ENCODE measurements around the gene SCART1.
A peak's percentile ranks its signal among the peaks of the same experiment; 100 is the strongest.
"Not testable (repeated sequence)": the region's sequence is repeated elsewhere in the genome, so short reads cannot be mapped to it uniquely, and the experiment has no call there.

Gene SCART1

DNA sequence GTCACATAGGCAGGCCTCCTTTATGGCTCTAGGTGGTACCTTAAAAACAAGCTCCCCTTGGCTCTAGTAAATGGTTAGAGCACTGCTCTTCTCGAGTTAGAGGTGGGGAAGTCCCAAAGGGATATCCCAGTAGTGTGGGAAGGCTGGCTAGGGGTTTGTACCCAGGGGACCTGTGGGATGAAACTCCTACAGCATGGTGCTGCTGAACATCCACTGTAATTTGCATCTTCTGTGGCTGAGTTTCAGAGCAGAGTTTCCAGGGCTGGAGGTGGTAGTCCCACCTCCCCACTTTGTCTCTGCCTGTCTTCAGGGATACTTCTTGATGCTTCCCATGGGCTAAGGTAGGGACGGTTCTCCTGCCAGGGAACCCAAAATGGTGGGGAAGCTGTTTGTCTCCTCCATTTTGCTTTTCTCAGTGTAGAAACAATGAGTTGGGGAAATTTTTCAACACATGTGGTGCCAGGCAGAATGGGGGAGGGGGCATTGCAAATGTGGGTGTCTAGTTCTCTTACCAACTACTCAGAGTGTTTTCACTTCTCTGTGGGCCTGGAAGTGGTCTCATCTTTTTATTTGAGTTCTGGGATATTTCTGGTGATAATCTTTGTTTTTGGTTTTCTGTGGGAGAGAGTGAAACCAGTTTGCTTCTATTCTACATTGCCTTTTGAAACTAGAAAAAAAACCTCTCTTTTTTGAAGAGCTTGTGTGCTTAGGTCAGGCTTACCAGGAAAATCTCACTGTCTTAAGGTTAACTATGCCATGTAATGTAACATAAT lies 36.3 kb downstream of the SCART1 start:
- H3K4me3 ChIP-seq (ENCODE audit: low read depth, low read length) = no peak overlapping the region
- TF ChIP-seq, protein P1, sequence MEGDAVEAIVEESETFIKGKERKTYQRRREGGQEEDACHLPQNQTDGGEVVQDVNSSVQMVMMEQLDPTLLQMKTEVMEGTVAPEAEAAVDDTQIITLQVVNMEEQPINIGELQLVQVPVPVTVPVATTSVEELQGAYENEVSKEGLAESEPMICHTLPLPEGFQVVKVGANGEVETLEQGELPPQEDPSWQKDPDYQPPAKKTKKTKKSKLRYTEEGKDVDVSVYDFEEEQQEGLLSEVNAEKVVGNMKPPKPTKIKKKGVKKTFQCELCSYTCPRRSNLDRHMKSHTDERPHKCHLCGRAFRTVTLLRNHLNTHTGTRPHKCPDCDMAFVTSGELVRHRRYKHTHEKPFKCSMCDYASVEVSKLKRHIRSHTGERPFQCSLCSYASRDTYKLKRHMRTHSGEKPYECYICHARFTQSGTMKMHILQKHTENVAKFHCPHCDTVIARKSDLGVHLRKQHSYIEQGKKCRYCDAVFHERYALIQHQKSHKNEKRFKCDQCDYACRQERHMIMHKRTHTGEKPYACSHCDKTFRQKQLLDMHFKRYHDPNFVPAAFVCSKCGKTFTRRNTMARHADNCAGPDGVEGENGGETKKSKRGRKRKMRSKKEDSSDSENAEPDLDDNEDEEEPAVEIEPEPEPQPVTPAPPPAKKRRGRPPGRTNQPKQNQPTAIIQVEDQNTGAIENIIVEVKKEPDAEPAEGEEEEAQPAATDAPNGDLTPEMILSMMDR (IDR thresholded peaks at IDR 0.05; ENCODE audit: low read depth, low read length, missing control alignments) = no peak
- DNase-seq (ENCODE audit: low read depth) = no peak
- in situ Hi-C loops (cut with HindIII; ENCODE audit: low sequenced_read_pairs) = no loop called here

DNA sequence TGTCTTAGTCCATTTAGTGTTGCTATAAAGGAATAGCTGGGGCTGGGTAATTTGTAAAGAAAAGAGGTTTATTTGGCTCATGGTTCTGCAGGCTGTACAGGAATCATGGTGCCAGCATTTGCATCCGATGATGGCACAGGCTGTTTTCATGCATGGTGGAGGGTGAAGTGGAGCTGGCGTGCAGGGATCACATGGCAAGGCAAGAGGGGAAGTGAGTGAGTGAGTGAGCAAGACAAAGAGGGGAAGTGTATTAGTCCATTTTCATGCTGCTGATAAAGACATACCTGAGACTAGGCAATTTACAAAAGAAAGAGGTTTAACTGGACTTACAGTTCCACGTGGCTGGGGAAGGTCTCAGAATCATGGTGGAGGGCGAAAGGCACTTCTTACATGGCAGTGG lies 39.8 kb downstream of the SCART1 start:
- in situ Hi-C loops (cut with HindIII; ENCODE audit: low sequenced_read_pairs); H3K4me3 ChIP-seq (ENCODE audit: low read depth, low read length); DNase-seq (ENCODE audit: low read depth): not testable (repeated sequence)

DNA sequence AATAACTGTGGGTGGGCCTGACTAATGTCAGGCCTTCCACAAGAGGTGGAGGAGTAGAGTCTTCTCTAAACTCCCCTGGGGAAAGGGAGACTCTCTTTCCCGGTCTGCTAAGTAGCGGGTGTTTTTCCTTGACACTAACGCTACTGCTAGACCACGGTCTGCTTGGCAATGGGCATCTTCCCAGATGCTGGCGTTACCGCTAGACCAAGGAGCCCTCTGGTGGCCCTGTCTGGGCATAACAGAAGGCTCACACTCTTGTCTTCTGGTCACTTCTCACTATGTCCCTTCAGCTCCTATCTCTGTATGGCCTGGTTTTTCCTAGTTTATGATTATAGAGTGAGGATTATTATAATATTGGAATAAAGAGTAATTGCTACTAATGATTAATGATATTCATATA lies 43.6 kb downstream of the SCART1 start:
- TF ChIP-seq, protein P1 (IDR thresholded peaks at IDR 0.05; ENCODE audit: low read depth, low read length, missing control alignments) = peak; percentile 16
- DNase-seq (ENCODE audit: low read depth); H3K4me3 ChIP-seq (ENCODE audit: low read depth, low read length); in situ Hi-C loops (cut with HindIII; ENCODE audit: low sequenced_read_pairs): not testable (repeated sequence)

DNA sequence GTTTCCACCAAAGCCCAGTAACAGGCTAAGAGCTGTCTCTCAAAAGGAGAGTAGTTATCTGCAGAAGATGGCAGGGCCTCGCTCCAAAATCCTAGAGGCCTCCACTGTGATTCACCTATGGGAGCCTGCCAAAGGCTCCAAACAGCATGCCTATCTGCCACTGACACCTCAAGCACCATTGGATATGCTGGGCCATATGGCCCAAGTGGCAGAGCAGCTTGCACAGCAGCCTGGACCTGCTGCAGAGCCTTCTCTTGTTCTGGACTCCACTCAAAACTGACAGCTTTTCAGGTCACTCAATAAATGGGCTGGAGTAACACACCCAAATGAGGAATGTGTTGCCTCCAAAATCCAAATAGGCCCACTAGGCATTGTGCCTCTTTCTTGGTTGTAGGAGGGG lies 45.4 kb downstream of the SCART1 start:
- H3K4me3 ChIP-seq (ENCODE audit: low read depth, low read length); in situ Hi-C loops (cut with HindIII; ENCODE audit: low sequenced_read_pairs); DNase-seq (ENCODE audit: low read depth): not testable (repeated sequence)

DNA sequence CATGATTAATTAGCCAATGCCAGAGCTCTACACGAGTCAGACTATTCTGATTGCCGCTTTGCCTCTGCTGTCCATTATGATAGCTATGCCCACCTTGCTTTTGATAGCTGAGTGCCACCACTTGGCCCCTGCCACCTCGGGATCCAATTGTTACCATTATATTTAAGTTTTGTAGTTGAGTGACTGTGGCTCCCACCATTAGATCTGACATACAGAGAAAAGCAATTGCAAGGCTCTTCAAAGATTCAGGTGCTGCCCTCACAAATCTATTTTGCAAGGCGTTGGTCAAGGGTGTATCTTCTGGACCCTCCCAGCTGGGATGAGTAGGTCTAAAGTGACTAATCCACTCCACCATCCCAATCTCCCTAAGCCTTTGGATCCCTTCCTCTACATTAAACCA lies 47.2 kb downstream of the SCART1 start:
- H3K4me3 ChIP-seq (ENCODE audit: low read depth, low read length); in situ Hi-C loops (cut with HindIII; ENCODE audit: low sequenced_read_pairs); DNase-seq (ENCODE audit: low read depth): not testable (repeated sequence)

DNA sequence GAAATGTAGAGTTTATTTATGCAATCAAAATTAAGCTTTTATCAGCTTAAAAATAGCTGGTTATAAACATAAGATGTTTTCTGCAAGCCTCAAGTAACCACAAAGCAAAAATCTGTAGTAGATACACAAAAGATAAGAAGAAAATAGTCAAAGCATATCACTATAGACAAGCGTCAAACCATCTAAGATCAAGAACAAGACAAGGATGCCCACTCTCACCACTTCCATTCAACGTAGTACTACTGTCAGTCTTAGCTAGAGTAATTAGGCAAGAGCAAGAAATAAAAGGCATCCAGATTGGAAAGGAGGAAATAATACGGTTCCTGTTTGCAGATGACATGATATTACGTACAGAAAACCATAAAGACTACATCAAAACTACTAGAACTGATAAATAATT lies 56.0 kb downstream of the SCART1 start:
- in situ Hi-C loops (cut with HindIII; ENCODE audit: low sequenced_read_pairs) = no loop called here
- TF ChIP-seq, protein P1 (IDR thresholded peaks at IDR 0.05; ENCODE audit: low read depth, low read length, missing control alignments) = no peak
- H3K4me3 ChIP-seq (ENCODE audit: low read depth, low read length) = no peak overlapping the region
- no peak for DNase-seq (ENCODE audit: low read depth)

DNA sequence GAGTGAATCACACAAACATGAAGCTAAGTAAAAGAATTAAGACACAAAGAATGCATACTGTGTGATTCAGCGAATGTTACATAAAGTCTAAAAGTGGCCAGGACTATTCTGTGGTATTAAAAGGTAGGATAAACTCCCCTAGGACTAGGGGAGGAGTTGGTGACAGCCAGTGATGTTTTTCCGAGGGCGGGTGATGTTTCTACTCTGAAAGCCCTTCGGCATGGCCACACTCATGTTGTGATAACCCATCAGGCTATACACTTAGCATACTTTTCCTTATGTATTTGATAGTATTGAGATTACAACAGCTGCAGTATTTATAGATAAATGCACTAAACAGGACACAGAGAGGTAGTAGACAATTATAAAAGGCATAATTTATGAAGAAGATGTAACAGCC lies 57.7 kb downstream of the SCART1 start:
- TF ChIP-seq, protein P1 (IDR thresholded peaks at IDR 0.05; ENCODE audit: low read depth, low read length, missing control alignments) = no peak
- no peak overlapping the region for H3K4me3 ChIP-seq (ENCODE audit: low read depth, low read length)

DNA sequence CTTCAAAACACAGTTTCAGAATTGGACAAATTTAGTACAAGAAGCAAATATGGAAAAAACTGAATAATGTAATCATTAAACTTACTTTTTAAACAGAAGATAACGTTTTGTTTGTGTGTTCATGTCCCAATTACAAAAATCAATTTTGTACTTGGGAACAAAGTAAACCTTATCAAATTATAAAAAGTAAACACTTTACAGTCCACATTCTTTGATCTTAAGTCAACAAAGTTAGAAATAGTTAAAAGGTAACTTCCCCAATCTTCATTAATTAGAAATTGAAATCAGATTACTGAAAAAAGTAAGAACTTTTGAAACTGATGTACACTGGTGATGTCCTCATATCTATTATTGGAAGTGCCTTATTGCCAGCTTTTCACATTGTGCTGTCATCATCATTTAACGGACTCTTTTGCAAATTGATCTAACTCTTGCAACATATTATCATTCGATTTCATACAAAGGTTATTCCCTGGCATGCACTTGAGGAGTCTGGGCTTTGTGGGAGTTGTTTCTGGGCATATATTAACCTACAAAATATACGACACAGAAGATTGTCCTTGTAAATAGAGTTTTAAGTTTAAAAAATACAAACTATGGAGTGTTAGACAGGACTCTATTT lies 58.3 kb downstream of the SCART1 start:
- in situ Hi-C loops (cut with HindIII; ENCODE audit: low sequenced_read_pairs) = no loop called here

More for the DNA sequence above, 57.7 kb downstream of the SCART1 start:
- DNase-seq (ENCODE audit: low read depth) = no peak
- in situ Hi-C loops (cut with HindIII; ENCODE audit: low sequenced_read_pairs) = no loop called here

More for the DNA sequence above, 58.3 kb downstream of the SCART1 start:
- no peak overlapping the region for H3K4me3 ChIP-seq (ENCODE audit: low read depth, low read length)
- TF ChIP-seq, protein P1 (IDR thresholded peaks at IDR 0.05; ENCODE audit: low read depth, low read length, missing control alignments) = no peak
- DNase-seq (ENCODE audit: low read depth) = no peak

All from astrocyte of the cerebellum (primary cell).